Smooth muscle cell of the brain vasculature (primary cell): ENCODE results near the gene PPIE.
"Not testable (repeated sequence)": the region's sequence is repeated elsewhere in the genome, so short reads cannot be mapped to it uniquely, and the experiment has no call there.

ENCODE experiments used
- DNase-seq: peaks from one replicate; pipeline ENCODE4 v3.0.0-alpha.2; 2012; ENCODE audit warnings: low read depth, low spot score

Gene PPIE

DNA sequence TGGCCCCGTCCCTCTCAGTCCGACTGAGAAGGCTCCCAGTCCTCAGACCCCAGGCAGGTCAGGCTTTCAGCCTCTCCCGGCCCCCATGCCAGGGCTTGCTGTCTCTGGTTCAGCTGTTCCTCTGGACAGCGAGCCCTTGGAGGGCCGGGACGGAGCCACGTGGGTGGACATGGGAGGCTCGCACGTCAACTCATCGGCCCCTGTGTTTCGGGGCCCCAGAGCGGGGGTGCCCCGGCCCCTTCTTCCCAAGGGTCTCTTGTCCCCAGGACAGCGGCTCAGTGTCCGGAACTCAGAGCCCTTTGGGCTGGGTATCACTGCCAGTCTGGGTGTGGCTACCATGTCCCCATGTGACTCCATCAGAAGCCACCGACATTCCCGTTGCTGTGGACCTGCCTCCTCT lies 39.2 kb downstream of the PPIE start:
- not testable (repeated sequence) for DNase-seq

DNA sequence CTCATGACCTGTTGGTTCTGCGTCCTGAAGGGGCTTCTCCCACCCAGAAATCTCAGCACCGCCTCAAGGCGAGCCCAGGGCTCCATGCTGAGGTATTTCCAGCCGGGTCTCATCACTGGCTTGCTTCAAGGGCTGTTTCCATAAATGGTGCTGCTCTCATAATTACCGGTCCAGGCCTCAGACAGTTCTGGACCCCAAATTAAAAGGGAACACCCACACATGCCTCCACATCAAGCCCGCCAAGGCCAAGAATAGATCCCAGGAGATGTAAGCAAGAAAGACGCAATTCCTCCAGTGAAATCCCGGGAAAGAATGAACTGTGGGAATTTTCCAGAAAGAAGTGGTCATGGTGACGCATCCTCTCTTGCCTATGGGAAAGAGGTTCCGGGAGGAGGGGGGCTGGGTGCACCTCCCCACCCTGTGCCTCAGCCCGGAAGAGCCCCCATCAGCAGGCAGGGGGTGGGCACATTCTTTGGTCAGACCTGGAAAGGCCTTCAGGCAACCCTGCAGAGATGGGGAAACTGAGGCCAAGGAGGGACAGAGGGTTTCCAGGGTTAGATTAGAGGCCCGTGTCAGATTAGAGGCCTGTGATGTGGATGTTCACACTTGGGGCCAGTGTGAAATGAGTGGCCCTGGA lies 39.9 kb downstream of the PPIE start:
- DNase-seq, result not testable (repeated sequence)

DNA sequence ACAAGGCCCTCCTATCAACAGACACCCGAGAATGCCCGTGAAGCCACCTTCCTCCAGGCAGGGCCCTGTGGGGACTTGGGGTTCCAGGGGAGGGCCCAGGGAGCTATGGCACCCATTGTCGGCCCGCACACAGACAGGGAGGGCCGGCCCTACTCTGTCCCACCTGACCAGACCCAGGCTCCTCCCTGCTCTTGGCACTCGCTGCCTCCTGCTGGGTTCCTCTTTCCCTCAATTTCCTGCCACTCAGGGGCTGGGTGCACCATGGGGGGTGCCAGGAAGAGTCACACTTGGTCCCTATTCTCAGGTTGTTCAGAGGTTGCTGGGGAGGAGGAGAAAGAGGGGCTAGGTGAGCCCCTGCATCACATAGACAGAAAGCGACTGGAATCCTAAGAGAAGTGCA lies 40.5 kb downstream of the PPIE start:
- DNase-seq, result no peak

DNA sequence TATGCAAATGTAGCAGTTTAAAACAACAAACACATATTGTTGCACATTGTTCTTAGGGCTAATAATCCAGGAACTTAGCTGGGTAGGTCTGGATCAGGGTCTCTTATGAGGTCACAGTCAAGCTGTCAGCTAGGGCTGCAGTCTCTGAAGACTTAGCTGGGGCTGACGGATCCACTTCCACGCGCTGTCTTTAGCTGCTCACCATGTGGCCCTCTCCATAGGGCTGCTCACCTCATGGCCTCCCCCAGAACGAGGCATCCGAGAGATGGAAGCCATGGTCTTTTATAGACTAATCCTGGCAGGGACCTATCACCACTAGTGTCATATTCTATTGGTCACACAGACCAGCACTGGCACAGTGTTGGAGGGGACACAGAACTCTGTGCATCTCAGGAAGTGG lies 41.1 kb downstream of the PPIE start:
- DNase-seq, result no peak

DNA sequence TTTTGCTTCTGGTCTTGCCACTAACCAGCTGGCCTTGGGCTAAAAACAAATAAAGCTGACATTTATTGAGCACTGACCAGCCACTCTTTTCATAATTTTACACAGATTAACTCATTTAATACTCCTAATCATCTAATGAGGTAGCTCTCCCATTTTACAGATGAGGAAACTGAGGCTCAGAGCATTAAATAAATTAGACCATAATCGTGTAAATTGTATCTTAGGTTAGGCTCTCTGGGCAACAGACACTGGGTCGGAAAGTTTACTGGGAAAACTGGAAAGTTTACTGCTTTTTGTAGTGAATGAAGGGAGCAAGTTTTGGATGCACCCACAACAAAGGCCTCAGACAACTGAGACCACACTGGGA lies 42.6 kb downstream of the PPIE start:
- DNase-seq, result no peak

DNA sequence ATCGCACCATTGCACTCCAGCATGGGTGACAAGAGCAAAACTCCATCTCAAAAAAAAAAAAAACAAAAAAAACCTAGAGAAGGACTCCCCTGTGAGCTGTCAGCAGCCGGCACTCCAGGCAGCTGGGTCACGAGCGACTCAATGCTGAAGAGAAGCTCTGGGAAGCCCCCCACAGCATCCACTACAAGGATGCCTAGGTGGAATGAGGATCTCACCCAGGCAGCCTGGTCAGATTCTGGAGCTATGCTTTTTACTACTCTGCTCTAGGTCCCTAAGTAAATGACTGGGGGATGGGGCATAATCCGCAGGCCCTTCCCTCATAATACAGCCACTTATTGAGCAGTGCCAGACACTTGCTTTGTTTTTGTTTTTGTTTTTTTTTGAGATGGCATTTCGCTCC lies 43.4 kb downstream of the PPIE start:
- DNase-seq, result no peak

DNA sequence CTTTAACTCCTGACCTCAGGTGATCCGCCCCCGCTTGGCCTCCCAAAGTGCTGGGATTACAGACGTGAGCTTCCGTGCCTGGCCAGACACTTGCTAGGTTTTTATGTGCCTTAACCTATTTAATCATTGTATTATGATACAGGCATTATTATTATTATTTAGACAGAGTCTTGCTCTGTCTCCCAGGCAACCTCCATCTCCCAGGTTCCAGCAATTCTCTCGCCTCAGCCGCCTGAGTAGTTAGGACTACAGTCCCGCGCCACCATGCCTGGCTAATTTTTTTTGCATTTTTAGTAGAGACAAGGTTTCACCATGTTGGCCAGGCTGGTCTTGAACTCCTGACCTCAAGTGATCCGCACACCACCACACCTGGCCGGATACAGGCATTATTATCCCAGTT lies 44.0 kb downstream of the PPIE start:
- DNase-seq, result not testable (repeated sequence)

DNA sequence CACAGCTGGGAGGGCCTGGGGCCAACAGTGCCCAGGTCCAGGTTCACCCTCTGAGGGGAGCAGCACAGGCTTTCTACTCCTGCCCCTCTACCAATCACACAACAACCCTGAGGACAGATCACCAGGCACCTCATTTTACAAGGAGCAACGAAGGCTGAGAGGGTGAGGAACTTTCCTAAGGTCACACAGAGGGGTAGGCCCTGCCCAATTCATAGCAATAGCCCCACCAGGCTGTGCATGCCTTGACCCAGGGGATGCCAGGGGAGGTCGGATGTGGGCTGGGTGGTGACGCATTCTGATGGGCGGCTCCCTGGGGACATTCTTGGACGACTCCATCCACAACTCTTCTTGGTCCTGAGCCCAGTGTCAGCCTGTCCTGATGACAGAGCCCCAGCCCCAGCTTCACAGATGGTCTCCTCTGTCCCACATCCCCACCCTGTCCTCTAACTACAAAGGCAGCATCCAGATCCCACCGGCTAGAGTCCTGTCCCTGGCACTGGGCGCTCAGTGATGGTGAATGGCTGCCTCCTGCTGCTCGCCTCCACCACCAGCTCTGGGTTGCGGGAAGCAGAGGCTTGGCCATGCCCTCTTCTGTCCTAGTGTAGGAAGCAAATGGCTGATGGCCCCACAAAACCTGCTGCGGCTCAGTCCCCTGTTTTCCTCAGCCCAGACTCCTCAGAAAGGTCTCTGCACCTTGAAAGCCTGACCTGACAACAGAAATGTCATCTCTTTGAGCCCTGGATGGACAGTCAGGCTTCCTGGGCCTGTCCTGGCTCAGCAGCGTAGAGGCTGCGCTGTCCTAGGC lies 47.8 kb downstream of the PPIE start:
- not testable (repeated sequence) for DNase-seq

DNA sequence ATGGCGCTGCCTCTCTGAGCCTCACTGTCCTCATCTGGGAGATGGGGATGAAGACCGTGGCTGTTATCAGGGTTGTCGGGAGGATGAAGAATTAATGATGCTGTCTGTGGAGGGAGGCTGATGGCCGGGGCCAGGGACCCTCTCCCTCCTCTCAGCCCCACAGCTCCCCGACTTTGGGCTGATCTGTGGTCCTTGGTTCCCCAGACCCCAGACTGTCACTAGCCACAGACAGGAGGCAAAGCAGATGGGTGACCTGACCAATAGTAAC lies 48.4 kb downstream of the PPIE start:
- not testable (repeated sequence) for DNase-seq

DNA sequence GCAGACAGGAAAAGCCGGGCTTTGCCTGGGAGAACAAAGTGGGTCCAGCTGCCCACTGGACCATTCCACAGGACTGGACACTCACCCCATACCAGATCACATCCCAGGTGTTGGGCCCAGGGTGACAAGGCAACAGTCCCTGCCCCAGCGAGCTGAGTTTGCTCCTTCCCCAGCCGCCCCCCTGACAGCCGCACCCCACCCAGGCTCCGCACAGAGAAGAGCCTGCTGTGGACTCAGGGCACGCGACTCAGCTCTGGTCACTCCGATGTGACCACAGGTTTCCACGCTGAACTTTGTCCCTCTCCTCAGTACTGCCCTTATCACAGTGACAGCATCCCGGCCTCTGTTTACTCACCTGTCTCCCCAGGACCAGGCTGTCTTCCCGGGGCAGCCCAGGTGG lies 48.8 kb downstream of the PPIE start:
- no peak for DNase-seq

DNA sequence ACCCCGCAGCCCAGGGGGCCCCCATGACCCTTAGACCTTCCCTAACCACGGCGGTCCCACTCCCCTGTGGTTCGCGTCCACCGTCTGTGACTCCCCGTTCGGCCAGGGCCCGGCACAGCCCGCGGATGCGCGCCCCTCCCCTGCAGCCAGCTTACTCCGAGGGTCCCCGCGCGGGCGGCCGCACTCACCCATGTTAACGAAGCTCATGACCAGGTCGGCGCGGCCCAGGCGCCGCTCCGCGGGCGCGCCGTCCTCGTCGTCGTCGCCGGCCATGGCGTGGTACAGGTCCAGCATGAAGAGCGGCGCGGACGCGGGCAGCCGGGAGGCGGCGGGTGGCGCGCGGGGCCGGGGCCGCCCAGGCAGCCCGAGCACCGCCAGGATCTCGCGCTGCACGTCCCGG lies 49.3 kb downstream of the PPIE start:
- DNase-seq, result not testable (repeated sequence)

DNA sequence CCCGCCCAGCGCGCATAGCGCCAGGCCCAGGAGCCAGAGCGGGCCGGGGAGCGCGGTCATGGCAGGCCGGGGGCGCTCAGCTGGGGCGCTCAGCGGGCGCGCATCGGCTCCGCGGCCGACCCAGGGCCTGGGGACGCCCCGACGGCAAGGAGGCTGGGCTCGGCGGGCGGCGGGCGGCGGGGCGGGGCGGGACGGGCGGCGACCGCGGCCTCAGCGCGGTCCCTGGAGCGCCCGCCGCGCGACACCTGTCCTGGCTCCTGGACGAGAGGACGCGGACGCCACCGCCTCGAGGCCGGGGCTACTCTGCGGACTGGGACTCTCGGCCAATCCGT lies 49.7 kb downstream of the PPIE start:
- no peak for DNase-seq

DNA sequence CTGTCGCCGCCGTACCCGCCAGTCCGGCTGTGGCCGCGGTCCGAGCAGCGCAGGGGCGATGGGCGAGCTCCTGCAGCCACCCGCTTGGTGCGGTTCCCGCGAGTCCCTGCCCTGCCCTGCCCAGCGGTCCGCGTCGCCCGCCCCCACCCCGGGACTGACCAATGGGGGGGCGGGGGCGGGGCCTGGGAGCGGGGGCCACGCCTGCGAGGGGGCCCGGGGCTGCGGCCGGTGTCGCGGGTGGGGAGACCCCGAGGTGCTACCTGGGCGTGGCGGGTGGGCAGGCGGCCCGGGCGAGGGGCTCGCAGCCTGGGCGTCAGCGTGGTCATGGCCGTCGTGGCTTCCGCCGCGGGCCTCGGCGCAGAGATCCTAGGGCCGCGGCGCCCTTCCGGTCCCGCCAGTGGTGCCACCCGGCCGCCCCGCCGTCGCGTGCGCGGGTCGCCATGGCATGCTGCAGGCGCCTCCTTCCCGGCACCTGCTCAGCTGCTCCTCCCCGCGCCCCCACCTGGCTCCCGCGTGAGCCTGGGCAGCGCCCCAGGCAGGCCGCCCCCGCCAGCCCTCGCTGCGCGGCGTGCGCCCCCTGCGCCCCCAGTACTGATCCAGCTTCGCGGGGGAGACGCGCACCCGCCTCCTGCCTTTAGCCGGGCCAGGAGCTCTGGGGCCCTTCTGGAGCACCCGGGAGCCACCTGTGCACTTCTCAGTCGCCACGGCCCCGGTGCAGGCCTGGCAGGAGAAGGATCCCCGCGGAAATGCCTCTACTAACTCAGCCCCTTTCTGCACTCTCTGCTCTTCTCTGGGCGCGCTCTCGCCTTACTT lies 50.3 kb downstream of the PPIE start, which contains the start of gene BMP8B:
Gene BMP8B (minus strand): TSS at position 108 of the 813 bp plus-strand sequence. CDS start 380 bp downstream, outside the sequence.
- no peak for DNase-seq

DNA sequence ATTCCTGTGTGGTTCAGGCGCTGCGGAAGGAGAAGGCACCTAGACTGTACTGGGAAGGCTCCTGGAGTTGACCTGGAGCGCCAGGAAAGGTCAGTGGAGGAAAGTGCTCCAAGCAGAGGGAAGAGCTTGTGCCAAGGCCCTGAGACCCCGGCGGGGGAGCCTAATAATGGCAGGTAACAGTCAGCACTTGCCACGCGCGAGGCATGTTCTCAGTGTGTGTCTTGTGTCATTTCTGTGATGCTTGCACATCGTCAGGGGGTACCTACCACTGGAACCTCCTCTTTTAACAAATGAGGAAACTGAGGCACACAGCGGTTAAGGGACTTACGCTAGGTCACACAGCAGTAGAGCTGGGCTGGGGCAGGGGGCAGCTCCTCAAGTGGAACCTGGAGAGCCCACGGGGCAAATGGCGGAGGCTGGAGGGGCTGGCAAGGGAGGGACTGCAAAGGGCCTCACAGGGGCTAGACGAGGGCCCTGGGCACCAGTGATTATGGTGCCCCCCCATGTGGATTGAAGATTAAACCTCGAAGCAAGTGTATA lies 51.0 kb downstream of the PPIE start:
- no peak for DNase-seq

DNA sequence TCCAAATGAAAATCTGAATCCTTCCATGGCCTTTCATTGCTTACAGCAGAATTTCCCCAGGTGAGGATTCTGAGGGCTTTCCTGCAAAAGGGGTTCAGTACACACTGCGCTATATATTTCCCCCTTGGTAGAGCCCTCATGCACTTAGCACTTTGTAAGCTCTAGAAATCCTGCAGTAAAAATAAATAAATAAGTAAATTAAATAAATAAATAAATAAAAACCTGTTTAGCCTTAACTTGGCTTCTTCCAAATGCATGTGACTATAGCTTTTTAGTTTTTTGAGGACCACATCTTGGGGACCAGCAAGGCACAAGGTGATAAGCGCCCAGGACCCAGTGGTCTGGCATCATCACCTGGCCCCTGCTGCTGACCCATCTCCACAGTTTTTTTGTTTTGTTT lies 53.2 kb downstream of the PPIE start:
- DNase-seq, result no peak

DNA sequence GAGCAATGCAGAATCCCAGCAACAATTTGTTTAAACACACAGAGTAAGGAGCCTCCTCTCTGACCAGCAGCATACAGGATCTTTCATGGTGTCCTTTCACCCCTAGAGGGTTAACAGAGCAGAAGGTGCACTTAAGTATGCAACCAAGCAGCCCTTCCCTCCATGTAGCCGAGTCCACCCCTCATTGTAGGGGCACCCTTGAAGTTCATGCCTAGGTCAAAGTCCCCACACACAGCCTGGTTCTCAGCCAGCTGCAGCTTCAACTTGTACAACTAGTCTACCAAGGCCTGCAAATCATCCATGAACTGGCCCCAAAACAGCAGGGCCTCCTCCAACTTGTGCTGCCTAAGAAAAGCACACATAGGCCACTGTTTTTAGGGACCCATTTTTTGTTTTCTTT lies 57.0 kb downstream of the PPIE start:
- DNase-seq, result no peak

DNA sequence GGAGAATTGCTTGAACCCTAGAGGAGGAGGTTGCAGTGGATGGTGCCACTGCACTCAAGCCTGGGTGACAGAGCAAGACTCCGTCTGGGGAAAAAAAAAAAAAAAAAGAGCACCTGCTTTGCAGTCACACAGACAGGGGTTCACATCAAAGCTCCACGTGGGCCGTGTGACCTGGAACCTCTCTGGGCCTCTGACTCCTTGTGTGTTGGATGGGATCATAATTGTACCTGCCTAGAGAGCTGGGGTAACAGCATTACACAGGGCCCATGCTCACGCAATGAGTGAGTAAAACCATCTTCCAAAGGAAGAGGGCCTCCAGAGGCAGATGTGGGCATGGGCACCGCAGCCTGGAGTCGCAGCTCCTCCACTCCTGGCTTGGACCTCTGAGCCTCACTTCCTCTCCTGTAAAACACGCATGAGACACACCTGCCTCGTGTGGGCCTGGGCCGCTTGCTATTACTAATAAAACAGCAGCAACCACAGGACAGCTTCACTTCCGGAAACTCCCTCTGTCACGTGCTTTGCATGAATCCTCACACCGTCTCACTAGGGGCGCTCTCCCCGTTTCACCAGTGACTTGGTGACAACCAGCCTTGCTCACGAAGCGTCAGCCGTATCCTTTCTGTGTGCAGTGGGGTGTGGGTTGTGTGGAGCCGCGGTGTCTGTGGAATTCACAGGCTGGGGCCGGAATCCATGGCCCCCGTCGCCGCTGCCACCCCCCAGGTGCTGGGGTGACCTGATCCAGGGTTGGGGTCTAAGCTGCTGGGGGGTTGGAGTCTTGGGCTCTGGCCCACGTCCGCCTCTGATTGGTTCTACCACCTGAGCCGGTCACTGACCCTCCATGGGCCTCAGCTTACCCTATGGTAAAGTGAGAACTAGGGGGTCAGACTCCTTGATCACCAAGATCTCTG lies 60.4 kb downstream of the PPIE start:
- DNase-seq, result not testable (repeated sequence)

DNA sequence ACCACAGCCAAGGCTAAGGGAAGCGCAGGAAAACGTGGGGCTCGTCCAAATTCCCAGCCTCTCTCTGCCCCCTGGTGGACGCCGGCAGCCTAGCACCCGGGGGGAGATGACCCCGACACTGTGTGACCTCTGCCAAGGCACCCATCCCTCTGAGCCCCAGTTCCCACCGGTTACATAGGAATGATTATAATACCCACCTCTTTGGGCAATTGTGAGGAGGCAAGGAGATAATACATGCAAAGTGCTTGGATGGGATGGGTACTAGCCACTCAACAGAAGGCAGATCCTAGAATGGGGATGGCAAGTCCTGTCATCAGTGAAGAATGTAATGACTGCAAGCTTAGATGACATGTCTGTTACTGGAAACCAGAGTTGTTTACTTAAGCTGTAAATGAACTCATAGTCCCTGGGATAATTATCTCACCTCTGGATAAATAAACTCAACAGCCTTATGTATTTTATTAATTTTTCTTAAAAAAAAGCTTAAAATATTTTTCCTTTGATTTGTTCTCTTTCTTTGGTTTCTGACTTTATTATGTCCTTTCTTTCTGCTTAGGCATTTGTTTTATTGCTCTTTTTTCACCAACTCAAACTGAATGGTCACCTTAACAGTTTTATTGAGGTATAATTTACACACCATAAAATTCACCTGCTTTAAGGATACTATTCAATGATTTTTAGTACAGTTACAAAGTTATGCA lies 61.2 kb downstream of the PPIE start:
- DNase-seq, result no peak

DNA sequence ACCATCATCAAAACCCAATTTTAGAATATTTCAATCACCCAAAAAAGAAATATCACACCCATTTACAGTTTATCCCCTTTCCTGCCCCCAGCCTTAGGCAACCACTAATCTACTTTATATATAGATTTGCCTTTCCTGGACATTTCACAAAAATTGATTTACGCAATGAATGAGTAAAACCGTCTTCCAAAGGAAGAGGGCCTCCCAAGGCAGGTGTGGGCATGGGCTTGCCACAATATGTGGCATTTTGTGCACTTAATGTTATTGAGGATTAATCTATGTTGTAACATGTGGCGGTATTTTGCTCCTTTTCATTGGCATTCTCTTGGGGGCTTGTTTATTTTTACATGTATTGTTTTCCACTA lies 61.8 kb downstream of the PPIE start:
- no peak for DNase-seq

DNA sequence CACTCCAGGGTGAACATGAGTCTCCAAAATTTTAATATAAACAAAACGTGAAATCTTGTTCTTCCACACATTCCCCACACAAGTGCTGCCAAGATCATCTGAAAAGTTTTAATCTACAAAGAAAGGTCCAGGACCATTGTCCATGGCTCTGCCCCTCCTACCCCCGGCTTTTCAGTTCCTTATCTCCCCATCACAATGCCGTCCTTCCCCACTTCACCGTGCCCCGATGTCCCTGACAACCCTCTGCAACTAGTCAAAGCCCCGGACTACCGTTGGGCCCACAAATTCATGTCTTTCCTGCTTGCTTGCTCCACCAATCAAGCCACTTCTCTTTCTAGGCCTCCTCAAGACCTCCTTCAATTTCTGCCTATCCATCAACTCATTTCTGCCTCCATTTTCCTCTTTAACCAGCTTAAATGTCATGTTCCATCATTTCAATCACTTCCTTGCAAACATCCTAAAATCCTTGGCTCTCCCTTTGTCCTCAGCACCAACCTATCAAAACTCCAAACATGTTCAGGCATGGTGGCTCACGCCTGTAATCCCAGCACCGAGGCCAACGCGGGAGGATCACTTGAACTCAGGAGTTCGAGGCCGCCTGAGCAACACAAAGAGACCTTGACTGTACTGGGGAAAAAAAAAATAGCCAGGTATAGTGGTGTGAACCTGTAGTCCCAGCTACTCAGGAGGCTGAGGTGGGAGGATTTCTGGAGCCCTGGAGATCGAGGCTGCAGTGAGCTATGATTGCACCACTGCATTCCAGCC lies 64.0 kb downstream of the PPIE start:
- DNase-seq, result no peak
